K562 (cell line): ENCODE results near the gene CD300LG. TPM values are rescaled to one million over a fixed set of nuclear protein-coding genes. Genes with fewer than 3 reads are reported as not detected.

Experiments used
- ATAC-seq: fragments of 200-7000 bp; cut with Tn5 transposase; 3 replicates; pipeline ENCODE4 v1.9.1; 2020; ENCODE audit warnings: moderate library complexity
- BruUV-seq: library from RNA; stranded (reverse); fragments of 400-500 nt; replicated peaks from 2 replicates; lab custom pipeline; 2021; lab: Mats Ljungman, UMichigan
- CTCF ChIA-PET: fragments of 300-600 bp; formaldehyde crosslinking; extraction: SDS; loops from one replicate; lab custom pipeline; 2021; ENCODE audit warnings: low intra/inter-chr PET ratio; lab: Yijun Ruan, JAX
- POLR2A ChIA-PET: fragments of 300-600, 350-650 bp; sonication (Branson Sonifier 250); formaldehyde crosslinking; extraction: SDS; loops from one replicate; lab custom pipeline; 2021; ENCODE audit warnings: antibody characterized with exemption, inconsistent platforms; lab: Yijun Ruan, JAX
- DNase-seq, 4 experiments: peaks; one replicate each; pipeline versions ENCODE4 v3.0.0 to v3.0.0-alpha.2; 2011 to 2018; ENCODE audit warnings: low spot score in 3 of 4, mixed read lengths in 3 of 4; ENCODE audit errors: extremely low read depth in 1 of 4
- FAIRE-seq: peaks from 2 replicates; lab custom pipeline; 2011; peaks lifted over from hg19 to GRCh38; lab: Jason Lieb, UNC
- H2AFZ ChIP-seq: 2 replicates; pipeline ENCODE4 v1.6.0; 2011; ENCODE audit warnings: low read depth, low read length, control low read depth, inconsistent platforms
- H3K27ac ChIP-seq: fragments of 200-600 bp; 3 replicates; pipeline ENCODE4 v1.8.0; 2011; ENCODE audit warnings: low read depth, mild to moderate bottlenecking, control low read depth, inconsistent platforms, low read length, moderate library complexity, mixed read lengths; ENCODE audit errors: extremely low read depth
- H3K27me3 ChIP-seq, 2 experiments: fragments of 300-600 bp in 1 of 2; 2 replicates in 1 of 2; 3 replicates in 1 of 2; pipeline versions ENCODE4 v1.6.0 to v1.8.0; 2011; ENCODE audit warnings: inconsistent platforms in 2 of 2, low read length in 2 of 2, mild to moderate bottlenecking in 1 of 2, mixed read lengths in 1 of 2, moderate library complexity in 1 of 2; ENCODE audit not compliant: control insufficient read depth in 2 of 2, insufficient read depth in 2 of 2
- H3K36me3 ChIP-seq: fragments of 300-600 bp; 3 replicates; pipeline ENCODE4 v1.8.0; 2011; ENCODE audit warnings: mild to moderate bottlenecking, low read length, inconsistent platforms; ENCODE audit not compliant: control insufficient read depth, insufficient read depth
- H3K4me1 ChIP-seq, 2 experiments: fragments of 200-600 bp in 1 of 2; replicated peaks in 1 of 2; 2 replicates in 1 of 2; 3 replicates in 1 of 2; pipeline versions ENCODE4 v1.5.1 to v1.8.0; 2011; ENCODE audit warnings: inconsistent platforms in 2 of 2, low read length in 2 of 2, mild to moderate bottlenecking in 1 of 2, mixed read lengths in 1 of 2, moderate library complexity in 1 of 2; ENCODE audit not compliant: control insufficient read depth in 2 of 2, insufficient read depth in 2 of 2
- H3K4me2 ChIP-seq: 2 replicates; pipeline ENCODE4 v1.6.1; 2011; ENCODE audit warnings: low read length, control low read depth, inconsistent platforms, mixed read lengths; ENCODE audit not compliant: insufficient read depth
- H3K4me3 ChIP-seq: fragments of 200-600 bp; sonication (generic), shearing (Covaris generic); 2 replicates; pipeline ENCODE4 v1.5.1; 2016; ENCODE audit warnings: control low read depth, inconsistent platforms
- H3K79me2 ChIP-seq: fragments of 200-600 bp; 3 replicates; pipeline ENCODE4 v1.8.0; 2011; ENCODE audit warnings: low read length, inconsistent platforms; ENCODE audit not compliant: control insufficient read depth, insufficient read depth
- H3K9ac ChIP-seq, 2 experiments: 2 replicates each; pipeline versions ENCODE4 v1.6.0 to v1.6.1; 2011; ENCODE audit warnings: low read depth in 2 of 2, low read length in 2 of 2, control low read depth in 1 of 2, inconsistent platforms in 1 of 2, mild to moderate bottlenecking in 1 of 2, mixed read lengths in 1 of 2; ENCODE audit not compliant: insufficient read depth in 1 of 2
- H3K9me1 ChIP-seq: one replicate; pipeline ENCODE4 v1.6.0; 2011; ENCODE audit warnings: inconsistent platforms, mild to moderate bottlenecking, low read length, moderate library complexity; ENCODE audit not compliant: control insufficient read depth, insufficient read depth
- H3K9me3 ChIP-seq: replicated peaks from 2 replicates; pipeline ENCODE4 v1.5.1; 2011; ENCODE audit warnings: low read depth, low read length, inconsistent platforms; ENCODE audit not compliant: control insufficient read depth, insufficient read depth
- H4K20me1 ChIP-seq: replicated peaks from 2 replicates; pipeline ENCODE4 v1.6.1; 2011; ENCODE audit warnings: low read length, inconsistent platforms, mixed read lengths; ENCODE audit not compliant: control insufficient read depth, insufficient read depth
- DDX20 ChIP-seq: fragments of 450-650 bp; IDR thresholded peaks from 2 replicates; pipeline ENCODE4 v1.6.1; 2016; ENCODE audit warnings: missing genetic modification characterization, low read depth, mild to moderate bottlenecking, missing compliant biosample characterization, moderate library complexity
- E4F1 ChIP-seq: fragments of 250-450 bp; sonication (Bioruptor Pico); IDR thresholded peaks from 2 replicates; pipeline ENCODE4 v1.5.0; 2021; ENCODE audit warnings: mild to moderate bottlenecking, borderline replicate concordance
- ESRRB ChIP-seq: fragments of 250-450 bp; sonication (Bioruptor Pico); IDR thresholded peaks from 2 replicates; pipeline ENCODE4 v1.5.0; 2020; ENCODE audit warnings: mild to moderate bottlenecking, moderate library complexity, borderline replicate concordance
- ETS1 ChIP-seq: conservative IDR thresholded peaks from 2 replicates; pipeline ENCODE4 v1.6.1; 2011; ENCODE audit warnings: low read depth, mild to moderate bottlenecking, low read length; ENCODE audit not compliant: control insufficient read depth
- ETV6 ChIP-seq, 3 experiments: fragments of 150-350 bp in 1 of 3; sonication (generic) in 1 of 3; formaldehyde crosslinking in 1 of 3; IDR thresholded peaks; 2 replicates each; pipeline versions ENCODE4 v1.6.1 to v1.8.0; 2014 to 2022; ENCODE audit warnings: borderline replicate concordance in 2 of 3, low read depth in 2 of 3, antibody characterized with exemption in 1 of 3, low read length in 1 of 3, mild to moderate bottlenecking in 1 of 3, missing genetic modification reagents in 1 of 3
- HEY1 ChIP-seq: fragments of 250-450 bp; sonication (Bioruptor Pico); IDR thresholded peaks from 2 replicates; pipeline ENCODE4 v1.5.0; 2020; ENCODE audit warnings: mild to moderate bottlenecking, moderate library complexity, borderline replicate concordance
- MBD1 ChIP-seq: fragments of 250-450 bp; sonication (Bioruptor Pico); IDR thresholded peaks from 2 replicates; pipeline ENCODE4 v1.8.0; 2022; ENCODE audit warnings: inconsistent platforms
- PTTG1 ChIP-seq: fragments of 450-650 bp; IDR thresholded peaks from 2 replicates; pipeline ENCODE4 v1.6.1; 2016; ENCODE audit warnings: low read depth, mild to moderate bottlenecking, missing genetic modification characterization, missing compliant biosample characterization
- SLC30A9 ChIP-seq: fragments of 250-450 bp; sonication (Bioruptor Pico); IDR thresholded peaks from 2 replicates; pipeline ENCODE4 v1.8.0; 2022; ENCODE audit warnings: mild to moderate bottlenecking, moderate library complexity
- SUPT5H ChIP-seq: fragments of 450-650 bp; IDR thresholded peaks from 2 replicates; pipeline ENCODE4 v1.6.1; 2016
- TSC22D4 ChIP-seq: fragments of 450-650 bp; IDR thresholded peaks from 2 replicates; pipeline ENCODE4 v1.6.1; 2016; ENCODE audit warnings: missing genetic modification characterization, missing biosample characterization, control low read depth
- TSHZ1 ChIP-seq: fragments of 250-450 bp; sonication (Bioruptor Pico); IDR thresholded peaks from 2 replicates; pipeline ENCODE4 v1.4.0; 2020; ENCODE audit warnings: mild to moderate bottlenecking, moderate library complexity
- ZNF12 ChIP-seq: sonication (generic); formaldehyde crosslinking; IDR thresholded peaks from 2 replicates; pipeline ENCODE4 v1.4.0; 2020; ENCODE audit warnings: mild to moderate bottlenecking, missing genetic modification reagents
- WGBS: fragments of 100-300 bp; shearing (Covaris generic); methylation state at CpG from one replicate; pipeline ENCODE4 v1.1.6; 2016; ENCODE audit warnings: low coverage, mixed read lengths; ENCODE audit not compliant: insufficient coverage; ENCODE audit errors: missing lambda C conversion rate; 5-methylcytosine and 5-hydroxymethylcytosine counted together
- in situ Hi-C: fragments of 300-500 bp; cut with MboI; formaldehyde crosslinking; loops from 4 replicates; pipeline ENCODE4 v1.15.0; 2018; ENCODE audit warnings: inconsistent platforms, mixed read lengths
- intact Hi-C: fragments of 100-400 bp; cut with micrococcal nuclease; formaldehyde crosslinking; loops from 2 replicates; pipeline ENCODE4 v1.14.2; 2022
- polyA plus RNA-seq, 8 experiments: library from polyadenylated mRNA; depleted of rRNA in 4 of 8; stranded (reverse) in 5 of 8; unstranded in 3 of 8; fragments of >200 nt; fragmentation: Nextera tagmentation in 2 of 8; fragmentation: Illumina TruSeq in 1 of 8; extraction: Ambion mirVana in 2 of 8; extraction: Trizol in 1 of 8; gene quantifications; 2 replicates each; pipeline versions ENCODE4 v1.2.1 to v1.2.3, GENCODE V29; 2011 to 2014; ENCODE audit warnings: inconsistent platforms in 1 of 8, missing spikeins in 1 of 8
- total RNA-seq, 7 experiments: library from RNA; depleted of rRNA in 6 of 7; stranded (reverse); fragments of >200 nt in 6 of 7; fragmentation: Illumina TruSeq in 2 of 7; extraction: Trizol in 2 of 7; gene quantifications; 2 replicates each; pipeline versions ENCODE4 v1.2.1 to v1.2.3, GENCODE V29; 2011 to 2021; ENCODE audit warnings: low replicate concordance in 1 of 7

Gene CD300LG
- total and polyA plus RNA-seq, 9 of the 15 experiments (the other 6 are each of a cell fraction or from before 2014, with no cell fraction given): not detected

- intact Hi-C loops: no loop called here
- Histone ChIP-seq H3K27ac (no peak overlapping the region), H3K4me1 (no peaks in the 10 kb centered on the region; a peak in 1 of 5 replicates), H2AFZ (no peak overlapping the region), H3K27me3 (peaks cover 36 to 87% of the 10 kb centered on the region in 2 experiments; a peak in 4 of 5 replicates), H3K9me3 (no peaks in the 10 kb centered on the region), H4K20me1 (peaks cover 3% of the 10 kb centered on the region; the same call in 1 of the 2 replicates), H3K79me2 (no peaks in the 10 kb centered on the region), H3K36me3 (no peaks in the 10 kb centered on the region), H3K4me3 (no peak overlapping the region), H3K4me2 (no peak overlapping the region), H3K9me1 (no peaks in the 10 kb centered on the region), H3K9ac (no peak overlapping the region)
- CTCF ChIA-PET: no interaction called here
- BruUV-seq: no TSS peak
- no peak for DNase-seq
- POLR2A ChIA-PET: interaction anchor here (0.7 kb wide), 1 partner anchor 28 kb away, joined by 3 read pairs; no protein-coding TSS in a partner anchor
- FAIRE-seq: no peak
- in situ Hi-C loops: no loop called here
- WGBS: 0% methylated on average over 9 of the region's 9 CpGs
- ATAC-seq: no peak
- TF ChIP-seq TSHZ1 (no peak), MBD1 (CRISPR knock-in tag) (no peak), ESRRB (no peak), HEY1 (CRISPR knock-in tag) (no peak), ETV6 (IDR thresholded peaks at IDR 0.05; ENCODE audit: borderline replicate concordance in 1 of 2, low read depth in 2 of 2, low read length in 1 of 2) (no peak), ETV6 (CRISPR knock-in tag; IDR thresholded peaks at IDR 0.05; ENCODE audit: borderline replicate concordance) (no peak), ETS1 (no peak), SLC30A9 (no peak), DDX20 (tag) (no peak), PTTG1 (tag) (no peak), E4F1 (CRISPR knock-in tag) (no peak), TSC22D4 (tag) (no peak), ZNF12 (no peak), SUPT5H (no peak)
Observed at GRCh38 chr17:43855061-43855460, 8.1 kb downstream of the CD300LG start.
